ENCODE results near the gene DOCK4.

DOCK4 gene

DNA sequence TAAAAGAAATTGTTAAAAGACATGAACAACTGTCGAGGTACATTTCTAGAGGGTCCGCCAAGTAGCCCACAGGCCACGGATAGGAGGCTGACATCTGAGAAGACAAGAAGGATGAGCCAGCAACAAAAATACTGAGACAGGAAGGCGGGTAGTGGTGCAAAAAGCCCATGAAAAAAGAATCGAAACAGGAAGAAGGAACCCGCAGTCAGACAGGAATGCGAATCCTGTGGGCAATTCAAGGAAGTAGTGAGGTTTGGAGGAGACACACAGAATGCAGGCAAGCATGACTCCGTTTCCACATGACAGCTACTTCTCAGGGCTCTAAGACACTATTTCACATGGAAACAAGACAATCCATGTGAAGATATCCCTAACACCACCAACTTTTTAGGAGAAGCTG, 125.2 kb downstream of the DOCK4 start:
- DNase-seq (ENCODE audit: low read depth), result no peak

- no peak for DNase-seq (ENCODE audit: low read depth)
Observed at GRCh38 chr7:112080441-112080840, 125.8 kb downstream of the DOCK4 start.

- no peak for DNase-seq (ENCODE audit: low read depth)
Observed at GRCh38 chr7:112079673-112080072, 126.5 kb downstream of the DOCK4 start.

DNA sequence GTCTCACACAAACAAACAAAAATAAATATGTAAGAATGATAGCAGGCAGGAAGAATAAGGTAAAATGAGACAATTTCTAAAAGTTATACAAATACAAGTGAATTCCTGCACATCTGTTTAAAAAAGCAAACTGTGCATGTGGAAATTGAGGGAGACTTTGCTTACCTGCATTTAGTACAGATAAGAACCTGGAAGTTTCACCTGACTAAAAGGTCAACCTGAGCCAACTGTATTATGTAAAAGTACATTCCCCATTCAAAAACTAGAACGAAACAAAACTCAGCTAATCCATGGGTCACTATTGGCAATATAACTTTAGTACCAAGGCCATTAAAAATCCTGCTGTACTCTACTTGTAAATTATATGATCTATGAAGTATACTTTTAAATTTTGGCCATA, 127.1 kb downstream of the DOCK4 start:
- no peak for DNase-seq (ENCODE audit: low read depth)

DNA sequence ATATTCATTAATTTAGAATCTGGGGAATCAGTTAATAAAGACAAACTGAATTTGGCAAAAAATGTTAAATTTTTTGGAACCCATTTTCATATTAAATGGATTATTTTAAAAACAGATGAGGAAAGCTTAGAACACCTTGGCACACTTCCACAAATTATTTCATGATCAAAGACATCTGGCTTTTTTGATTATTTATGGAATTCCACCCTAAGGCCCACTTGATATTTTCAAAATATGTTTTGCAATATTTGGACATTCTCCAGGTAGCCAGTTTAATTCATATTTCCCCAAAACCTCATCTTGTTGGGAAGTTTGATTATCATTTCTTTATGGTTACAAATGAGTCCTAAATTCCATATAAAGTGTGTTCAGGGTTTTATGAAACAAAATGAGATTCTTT, 129.9 kb downstream of the DOCK4 start:
- DNase-seq (ENCODE audit: low read depth), result no peak

GRCh38 chr7:112074464-112074863, 131.7 kb downstream of the DOCK4 start:
- no peak for DNase-seq (ENCODE audit: low read depth)

- DNase-seq (ENCODE audit: low read depth), result no peak
Observed at GRCh38 chr7:112073530-112073929, 132.7 kb downstream of the DOCK4 start.

GRCh38 chr7:112072541-112073245, 133.5 kb downstream of the DOCK4 start:
- no peak for DNase-seq (ENCODE audit: low read depth)

DNA sequence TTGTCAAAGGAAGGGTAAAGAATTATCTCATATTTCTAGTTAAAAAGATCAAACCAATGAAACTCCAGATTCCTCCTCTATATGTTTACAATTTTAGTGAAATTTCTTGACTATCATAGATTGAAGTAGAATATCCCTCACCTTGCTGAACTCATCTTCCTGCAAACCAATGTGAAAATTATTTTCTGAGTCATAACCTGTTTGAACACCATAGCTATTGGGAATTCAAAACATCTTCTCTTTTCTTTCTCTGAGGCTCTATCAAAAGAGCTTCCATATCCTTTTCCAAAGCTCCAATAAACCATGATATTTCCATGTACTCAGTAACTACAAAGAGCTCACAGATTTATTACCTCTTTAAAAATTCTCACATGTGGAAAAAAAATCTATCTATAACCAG, 134.3 kb downstream of the DOCK4 start:
- DNase-seq (ENCODE audit: low read depth), result no peak

DNA sequence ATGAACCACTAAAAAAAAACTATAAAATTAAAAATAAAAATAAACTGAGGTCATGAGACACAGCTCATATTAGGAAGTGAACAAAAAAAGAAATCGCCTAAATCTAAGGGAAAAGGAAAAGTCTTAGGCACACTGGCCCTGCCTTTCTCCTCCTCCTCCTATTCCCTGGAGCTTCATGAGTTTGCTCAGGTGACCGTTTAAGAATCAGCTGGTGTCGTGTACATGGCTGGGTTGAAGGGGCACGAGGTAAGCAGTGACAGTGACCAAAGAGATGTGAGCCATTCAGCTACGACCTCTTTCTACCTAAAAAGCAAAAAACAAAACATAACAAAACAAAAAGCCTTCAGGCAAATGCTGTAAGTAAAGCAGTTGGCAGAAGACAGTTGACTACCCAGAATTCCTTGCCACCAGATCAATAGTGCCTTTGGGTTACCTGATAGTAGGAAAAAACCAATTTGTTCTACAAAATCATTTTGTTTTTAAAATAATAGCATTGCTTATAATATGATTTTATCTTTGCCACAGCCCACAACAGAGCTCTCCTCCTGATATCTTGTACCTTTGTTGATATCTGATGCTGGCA, 135.4 kb downstream of the DOCK4 start:
- no peak for DNase-seq (ENCODE audit: low read depth)

- no peak for DNase-seq (ENCODE audit: low read depth)
Observed at GRCh38 chr7:112069879-112070321, 136.3 kb downstream of the DOCK4 start.

DNA sequence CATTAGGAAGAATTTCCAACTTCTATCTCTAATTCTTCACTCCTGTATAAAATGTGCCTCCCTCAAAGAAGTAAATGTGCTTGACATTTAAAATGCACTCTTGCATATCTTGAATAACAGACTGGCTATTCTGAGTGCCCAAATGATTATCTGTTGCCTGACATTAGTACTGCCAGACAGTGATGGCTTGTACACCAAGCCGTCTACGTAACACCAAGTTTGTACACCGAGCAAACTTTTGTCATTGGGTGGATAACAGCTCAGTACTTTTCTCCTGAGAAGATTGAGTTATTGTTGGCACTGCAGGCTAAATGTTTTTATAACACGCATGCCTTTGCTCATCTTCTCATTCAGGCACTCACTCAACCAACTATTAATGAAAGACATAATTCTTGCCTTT, 137.2 kb downstream of the DOCK4 start:
- DNase-seq (ENCODE audit: low read depth), result no peak

- no peak for DNase-seq (ENCODE audit: low read depth)
Observed at GRCh38 chr7:112067632-112068540, 138.3 kb downstream of the DOCK4 start.

DNA sequence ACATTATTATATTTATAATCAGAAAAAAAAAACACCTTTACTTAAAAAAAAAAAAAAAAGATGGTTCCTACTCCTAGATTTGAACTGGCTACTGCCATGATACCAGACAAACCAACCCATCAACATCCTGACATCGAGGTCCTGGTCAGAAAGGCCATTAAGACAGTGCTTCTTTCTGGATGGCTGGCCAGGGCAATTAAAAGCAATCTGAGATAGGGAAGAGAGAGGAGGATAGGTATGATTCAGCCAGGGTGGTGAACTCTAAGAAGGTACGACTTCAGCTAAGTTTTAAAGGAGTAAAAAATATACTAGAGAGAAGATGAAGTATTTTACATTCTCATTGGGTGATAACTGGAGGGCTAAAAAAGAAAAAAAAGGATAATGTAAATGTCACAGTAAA, 139.0 kb downstream of the DOCK4 start:
- no peak for DNase-seq (ENCODE audit: low read depth)

DNA sequence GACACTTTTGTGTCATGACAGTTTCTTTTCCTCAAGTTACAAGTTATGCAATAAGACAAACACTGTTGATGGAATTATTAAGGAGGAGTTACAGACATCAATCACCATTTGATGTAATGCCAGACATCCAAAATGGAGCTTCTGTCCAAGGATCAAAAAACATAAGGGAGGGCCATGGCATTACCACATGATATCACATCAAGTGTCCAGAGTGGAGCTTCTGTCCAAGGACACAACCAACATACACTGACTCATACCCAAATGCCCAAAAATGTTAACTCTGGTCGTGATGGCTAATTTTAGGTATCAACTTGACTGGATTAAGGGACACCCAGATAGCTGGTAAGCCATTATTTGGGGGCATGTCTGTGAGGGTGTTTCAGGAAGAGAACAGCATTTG, 140.4 kb downstream of the DOCK4 start:
- no peak for DNase-seq (ENCODE audit: low read depth)

DNA sequence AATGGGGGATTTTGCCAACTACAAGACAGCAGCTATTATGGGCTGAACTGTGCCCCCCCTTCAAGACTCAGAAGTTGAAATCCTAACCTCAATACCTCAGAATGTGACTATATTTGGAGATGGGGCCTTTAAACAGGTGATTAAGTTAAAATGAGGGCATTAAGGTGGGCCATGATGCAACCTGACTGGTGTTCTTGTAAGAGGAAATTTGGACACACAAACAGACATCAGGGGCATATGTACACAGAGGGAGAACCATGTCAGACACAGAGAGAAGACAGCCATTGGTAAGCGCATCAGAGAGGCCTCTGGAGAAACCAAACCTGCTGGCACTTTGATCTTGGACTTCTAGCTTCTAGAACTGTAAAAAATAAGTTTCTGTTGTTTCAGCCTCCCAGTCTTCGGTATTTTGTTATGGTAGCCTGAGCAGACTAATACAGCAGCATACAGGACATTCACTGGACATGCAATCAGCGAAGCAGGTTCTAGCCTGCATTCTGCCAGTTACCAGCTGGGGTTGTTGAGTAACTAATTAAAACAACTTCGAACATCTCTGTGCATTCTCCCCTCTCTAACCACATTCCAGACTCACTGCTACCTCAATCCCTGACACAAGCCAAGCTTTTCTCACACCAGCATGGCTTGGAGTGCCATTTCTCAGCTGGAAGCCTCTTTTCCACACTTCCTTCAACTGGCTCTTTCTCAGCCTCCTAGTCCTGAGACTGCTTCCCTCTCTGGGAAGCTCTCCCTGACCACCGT, 141.4 kb downstream of the DOCK4 start:
- no peak for DNase-seq (ENCODE audit: low read depth)

- no peak for DNase-seq (ENCODE audit: low read depth)
Observed at GRCh38 chr7:112063974-112064373, 142.2 kb downstream of the DOCK4 start.

DNA sequence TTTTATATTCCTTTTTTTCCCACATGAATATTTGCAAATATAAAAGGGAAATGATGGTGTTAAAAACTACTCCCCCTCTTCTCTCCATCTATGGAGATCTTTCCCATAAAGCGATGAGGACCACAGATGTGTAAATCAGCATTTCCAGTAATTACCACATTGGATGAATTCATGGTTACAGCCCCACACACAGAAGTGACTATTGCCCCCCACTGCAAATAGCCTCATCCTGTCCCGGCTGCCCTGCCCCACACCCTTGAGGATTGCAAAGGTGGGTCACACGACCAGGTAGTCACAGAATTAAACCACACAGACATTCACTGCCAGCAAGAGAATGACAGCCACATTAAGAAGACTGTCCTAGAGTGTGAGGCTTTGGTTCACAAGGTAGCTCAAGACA, 145.1 kb downstream of the DOCK4 start:
- DNase-seq (ENCODE audit: low read depth), result no peak

DNA sequence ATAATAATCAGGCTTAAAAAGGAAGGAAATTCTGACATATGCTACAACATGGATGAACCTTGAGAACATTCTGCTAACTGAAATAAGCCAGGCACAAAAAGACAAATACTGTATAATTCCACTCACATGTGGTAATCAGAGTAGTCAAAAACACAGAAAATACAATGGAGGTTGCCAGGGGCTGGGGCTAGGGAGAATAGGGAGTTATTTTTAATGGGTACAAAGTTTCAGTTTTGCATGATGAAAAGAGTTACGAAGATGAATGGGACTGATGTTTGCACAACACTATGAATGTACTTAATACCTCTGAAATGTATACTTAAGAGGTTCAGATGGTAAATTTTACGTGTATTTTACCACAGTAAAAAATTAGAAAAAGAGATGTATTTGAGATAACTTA, 145.6 kb downstream of the DOCK4 start:
- no peak for DNase-seq (ENCODE audit: low read depth)

- DNase-seq (ENCODE audit: low read depth), result no peak
Observed at GRCh38 chr7:112059675-112060074, 146.5 kb downstream of the DOCK4 start.

DNA sequence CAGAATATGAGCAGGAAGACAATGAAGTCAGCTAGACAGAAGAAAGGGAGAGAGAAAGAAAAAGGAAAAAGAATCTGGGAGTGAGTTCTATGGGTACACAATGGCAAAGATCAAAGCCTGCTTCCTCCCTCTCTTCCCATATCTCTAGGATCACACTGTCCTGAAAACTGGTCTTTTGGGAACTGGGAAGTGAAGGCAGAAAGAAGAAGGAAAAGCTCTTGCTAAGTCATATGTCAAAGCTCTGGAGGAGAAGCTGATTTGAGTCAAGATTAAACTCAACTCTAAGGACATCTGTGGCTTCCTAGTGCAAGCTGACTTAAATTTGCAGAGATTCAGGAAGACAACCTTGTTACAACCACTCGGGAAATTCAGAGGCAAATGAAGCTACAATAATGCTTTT, 147.5 kb downstream of the DOCK4 start:
- no peak for DNase-seq (ENCODE audit: low read depth)

- DNase-seq (ENCODE audit: low read depth), result no peak
Observed at GRCh38 chr7:112056409-112056808, 149.8 kb downstream of the DOCK4 start.
